Measurements from ENCODE around the gene RARG.

Gene RARG

GRCh38 chr12:53176750-53177149 lies 55.3 kb downstream of the RARG start:
- TF ChIP-seq, protein P1, sequence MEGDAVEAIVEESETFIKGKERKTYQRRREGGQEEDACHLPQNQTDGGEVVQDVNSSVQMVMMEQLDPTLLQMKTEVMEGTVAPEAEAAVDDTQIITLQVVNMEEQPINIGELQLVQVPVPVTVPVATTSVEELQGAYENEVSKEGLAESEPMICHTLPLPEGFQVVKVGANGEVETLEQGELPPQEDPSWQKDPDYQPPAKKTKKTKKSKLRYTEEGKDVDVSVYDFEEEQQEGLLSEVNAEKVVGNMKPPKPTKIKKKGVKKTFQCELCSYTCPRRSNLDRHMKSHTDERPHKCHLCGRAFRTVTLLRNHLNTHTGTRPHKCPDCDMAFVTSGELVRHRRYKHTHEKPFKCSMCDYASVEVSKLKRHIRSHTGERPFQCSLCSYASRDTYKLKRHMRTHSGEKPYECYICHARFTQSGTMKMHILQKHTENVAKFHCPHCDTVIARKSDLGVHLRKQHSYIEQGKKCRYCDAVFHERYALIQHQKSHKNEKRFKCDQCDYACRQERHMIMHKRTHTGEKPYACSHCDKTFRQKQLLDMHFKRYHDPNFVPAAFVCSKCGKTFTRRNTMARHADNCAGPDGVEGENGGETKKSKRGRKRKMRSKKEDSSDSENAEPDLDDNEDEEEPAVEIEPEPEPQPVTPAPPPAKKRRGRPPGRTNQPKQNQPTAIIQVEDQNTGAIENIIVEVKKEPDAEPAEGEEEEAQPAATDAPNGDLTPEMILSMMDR (conservative IDR thresholded peaks at IDR 0.05; ENCODE audit: low read depth, low read length), result no peak
- no peak for DNase-seq (ENCODE audit: low read depth)
- no peak overlapping the region for H3K4me3 ChIP-seq (ENCODE audit: low read depth, low read length)

DNA sequence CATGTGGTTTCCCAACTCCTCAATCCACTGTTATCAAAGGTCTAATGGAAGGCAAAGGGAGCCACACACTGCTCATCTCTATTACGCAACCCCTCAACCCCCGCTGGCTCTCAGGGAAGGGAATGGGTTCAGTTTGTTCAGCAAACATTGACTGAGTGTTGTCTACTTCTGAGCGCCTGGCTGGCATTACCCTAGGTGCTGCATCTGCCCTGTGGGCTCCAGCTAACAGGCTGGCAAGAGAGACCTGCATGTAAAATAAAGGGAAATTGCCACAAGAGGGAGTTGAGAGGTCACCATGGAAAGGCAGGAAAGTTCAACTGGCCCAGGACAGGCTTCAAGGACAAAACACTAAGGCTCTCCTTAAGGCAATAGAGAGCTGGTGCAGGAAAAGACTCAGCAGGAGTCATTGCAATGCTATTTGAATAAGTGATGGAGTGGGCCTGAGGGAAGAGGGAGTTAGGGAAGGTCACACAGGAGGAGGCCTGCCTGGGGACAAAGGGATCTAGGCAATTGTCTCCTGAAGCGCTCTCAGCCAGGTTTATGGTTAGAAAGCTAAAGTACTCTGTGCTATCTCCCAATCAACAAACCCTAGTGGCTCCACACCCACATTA lies 57.0 kb downstream of the RARG start:
- no peak overlapping the region for H3K4me3 ChIP-seq (ENCODE audit: low read depth, low read length)
- TF ChIP-seq, protein P1 (conservative IDR thresholded peaks at IDR 0.05; ENCODE audit: low read depth, low read length), result peak; percentile 17
- DNase-seq (ENCODE audit: low read depth), result no peak

GRCh38 chr12:53173085-53173715 lies 58.8 kb downstream of the RARG start:
- no peak overlapping the region for H3K4me3 ChIP-seq (ENCODE audit: low read depth, low read length)
- no peak for DNase-seq (ENCODE audit: low read depth)
- TF ChIP-seq, protein P1 (conservative IDR thresholded peaks at IDR 0.05; ENCODE audit: low read depth, low read length), result no peak

GRCh38 chr12:53172352-53172751 lies 59.7 kb downstream of the RARG start:
- TF ChIP-seq, protein P1 (conservative IDR thresholded peaks at IDR 0.05; ENCODE audit: low read depth, low read length), result no peak
- DNase-seq (ENCODE audit: low read depth), result peak; percentile 54
- no peak overlapping the region for H3K4me3 ChIP-seq (ENCODE audit: low read depth, low read length)

DNA sequence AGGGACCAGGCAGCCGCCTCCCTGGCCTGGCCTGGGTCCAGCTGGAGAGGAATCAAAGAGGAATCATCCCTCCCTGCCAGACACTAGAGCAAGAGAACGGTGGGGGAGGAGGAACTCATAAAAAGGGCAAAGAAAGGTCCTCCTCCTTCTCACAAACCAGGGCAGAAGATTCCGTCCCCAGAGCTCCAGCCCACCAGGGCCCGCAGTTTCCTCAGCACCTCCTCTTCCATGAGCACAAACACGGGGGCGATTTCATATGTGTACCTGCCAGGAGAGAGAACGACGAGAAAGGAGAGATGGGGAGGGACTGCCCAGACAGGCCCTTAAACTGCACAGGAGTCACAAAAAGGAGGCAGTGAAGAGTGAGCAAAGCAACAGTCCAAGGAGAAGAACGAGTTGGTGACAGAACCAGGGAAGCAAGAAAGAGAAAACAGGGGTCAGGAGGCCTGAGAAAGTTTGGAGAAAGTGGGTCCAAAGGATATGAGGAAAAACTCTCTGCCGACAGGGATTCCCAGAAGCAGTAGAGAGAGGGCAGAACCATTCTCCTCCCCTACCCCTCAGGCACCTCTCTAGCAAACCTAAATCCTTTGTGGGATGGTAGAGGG lies 60.2 kb downstream of the RARG start:
- no peak overlapping the region for H3K4me3 ChIP-seq (ENCODE audit: low read depth, low read length)
- TF ChIP-seq, protein P1 (conservative IDR thresholded peaks at IDR 0.05; ENCODE audit: low read depth, low read length), result no peak
- no peak for DNase-seq (ENCODE audit: low read depth)

DNA sequence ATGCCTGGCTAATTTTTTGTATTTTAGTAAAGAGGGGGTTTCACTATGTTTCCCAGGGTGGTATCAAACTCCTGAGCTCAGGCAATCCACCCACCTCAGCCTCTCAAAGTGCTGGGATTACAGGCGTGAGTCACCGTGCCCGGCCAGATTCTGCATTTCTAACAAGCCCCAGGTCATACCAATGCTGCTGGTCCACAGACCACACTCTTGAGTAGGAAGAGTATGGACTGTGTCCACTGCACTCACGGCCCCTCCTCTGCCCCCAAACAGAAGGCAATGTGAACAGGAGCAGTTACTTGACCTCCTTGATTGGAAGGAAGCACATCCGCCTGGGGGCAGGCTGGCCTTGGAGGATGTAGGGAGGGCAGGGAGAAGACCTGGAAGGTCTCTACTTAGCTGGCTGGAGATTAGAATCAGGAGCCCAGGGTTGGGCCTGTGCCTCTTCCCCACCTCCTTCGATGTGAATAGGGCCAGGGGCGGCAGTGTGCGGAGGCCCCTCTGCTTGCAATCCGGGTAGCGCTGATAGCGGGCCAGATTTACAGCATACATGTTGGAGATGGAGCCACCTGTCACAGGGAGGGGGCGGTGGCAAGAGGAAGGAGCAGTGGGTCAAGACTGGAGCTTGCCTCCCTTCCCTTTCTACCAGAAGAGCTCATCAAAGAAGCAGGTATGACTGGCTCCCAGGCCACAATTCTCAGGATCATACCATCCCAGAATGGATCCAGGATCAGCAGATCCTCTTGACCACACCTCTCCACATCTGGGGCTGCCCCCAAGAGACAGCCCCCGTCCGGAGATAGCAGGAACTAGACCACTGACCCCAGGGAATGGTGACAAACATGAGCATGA lies 60.9 kb downstream of the RARG start:
- H3K4me3 ChIP-seq (ENCODE audit: low read depth, low read length), result no peak overlapping the region
- TF ChIP-seq, protein P1 (conservative IDR thresholded peaks at IDR 0.05; ENCODE audit: low read depth, low read length), result no peak
- DNase-seq (ENCODE audit: low read depth), result no peak
